DND-41 (cell line): Measurements from ENCODE around the gene TTC39A.

ENCODE experiments used
- CTCF ChIP-seq: IDR thresholded peaks from 2 replicates; pipeline ENCODE4 v1.5.1; 2012; ENCODE audit warnings: borderline replicate concordance, low read length, moderate library complexity, mild to moderate bottlenecking; ENCODE audit not compliant: poor library complexity, severe bottlenecking; ENCODE audit errors: extremely low read depth
- EZH2 ChIP-seq: IDR thresholded peaks from 3 replicates; pipeline ENCODE4 v1.6.1; 2012; ENCODE audit warnings: borderline replicate concordance, low read depth, mild to moderate bottlenecking, moderate library complexity, low read length, inconsistent platforms; ENCODE audit not compliant: severe bottlenecking

GRCh38 chr1:51341876-51342496 is 11.6 kb upstream of the TTC39A start:
- TF ChIP-seq CTCF = peak; percentile 44
- no peak for TF ChIP-seq EZH2
